Measurements from ENCODE around the gene CRMP1. TPM values are rescaled to one million over a fixed set of nuclear protein-coding genes. Genes with fewer than 3 reads are reported as not detected.
"Not testable (repeated sequence)": the region's sequence is repeated elsewhere in the genome, so short reads cannot be mapped to it uniquely, and the experiment has no call there.

CRMP1 gene
- total and polyA plus RNA-seq, 2 of the 8 experiments (the other 6 are each of a cell fraction or from before 2014, with no cell fraction given) = 120 to 131 TPM

DNA sequence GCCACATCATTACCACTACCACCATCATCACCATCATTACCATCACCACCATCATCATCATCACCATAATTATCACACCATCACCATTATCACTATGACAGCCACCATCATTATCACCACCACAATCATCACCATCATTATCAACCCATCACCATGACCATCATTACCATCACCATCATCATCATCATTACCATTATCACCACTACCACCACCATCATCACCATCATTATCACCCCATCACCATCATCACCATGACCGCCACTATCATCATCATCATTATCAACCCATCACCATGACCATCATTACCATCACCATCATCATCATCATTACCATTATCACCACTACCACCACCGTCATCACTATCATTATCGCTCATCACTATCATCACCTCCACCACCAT lies 36.5 kb downstream of the CRMP1 start:
- H3K79me1 ChIP-seq (ENCODE audit: low read depth, low read length) = peaks cover 11% of the 10 kb centered on the region
- not testable (repeated sequence) for H4K5ac ChIP-seq (ENCODE audit: insufficient read length, low read depth, low read length)
- CTCF ChIA-PET (ENCODE audit: partially characterized antibody) = interaction anchor here (0.9 kb wide), 1 partner anchor 12 kb away, joined by 3 read pairs; no protein-coding TSS in a partner anchor

More for the DNA sequence above, 36.5 kb downstream of the CRMP1 start:
- H3K23ac ChIP-seq (ENCODE audit: insufficient read length); H4K91ac ChIP-seq (replicated peaks; ENCODE audit: insufficient read length, low read length); H3K4me2 ChIP-seq (ENCODE audit: insufficient read depth in 1 of 2, low read depth in 2 of 2, low read length in 2 of 2); H3K27me3 ChIP-seq (replicated peaks in 1 of 4; ENCODE audit: control insufficient read depth in 3 of 4, extremely low read depth in 1 of 4, insufficient read depth in 3 of 4, low read length in 3 of 4); POLR2A ChIA-PET (ENCODE audit: partially characterized antibody); H3K4me3 ChIP-seq (ENCODE audit: extremely low read depth in 1 of 4, insufficient read depth in 2 of 4, low read depth in 3 of 4, low read length in 4 of 4); H2BK20ac ChIP-seq (ENCODE audit: low read length); H2BK12ac ChIP-seq (ENCODE audit: low read depth, low read length); H3K9ac ChIP-seq (replicated peaks in 1 of 4; ENCODE audit: extremely low read depth in 1 of 4, low read depth in 3 of 4, low read length in 3 of 4); H2BK120ac ChIP-seq (replicated peaks; ENCODE audit: low read depth, low read length); H3K9me3 ChIP-seq (ENCODE audit: insufficient read depth in 2 of 2, low read depth in 1 of 2, low read length in 1 of 2); H3K14ac ChIP-seq (ENCODE audit: insufficient read length); H3K4ac ChIP-seq (replicated peaks; ENCODE audit: insufficient read length, low read depth, low read length); H3K18ac ChIP-seq (ENCODE audit: extremely low read depth, low read length); H4K8ac ChIP-seq (ENCODE audit: extremely low read depth, insufficient read depth, low read length); FAIRE-seq; DNase-seq (ENCODE audit: low read depth in 1 of 2, low spot score in 2 of 2); H3K4me1 ChIP-seq (replicated peaks in 1 of 4; ENCODE audit: control insufficient read depth in 3 of 4, insufficient read depth in 4 of 4, low read length in 3 of 4); H3K27ac ChIP-seq (ENCODE audit: low read depth, low read length); H2AK5ac ChIP-seq (ENCODE audit: low read depth, low read length); H2AFZ ChIP-seq (ENCODE audit: low read length); H2BK15ac ChIP-seq (ENCODE audit: low read length); H2BK5ac ChIP-seq (ENCODE audit: low read depth, low read length): not testable (repeated sequence)
- WGBS, 2 experiments (ENCODE audit: extremely low coverage in 1 of 2, insufficient coverage in 1 of 2, insufficient read length in 1 of 2, insufficient replicate concordance in 2 of 2, low coverage in 1 of 2, low lambda C conversion rate in 2 of 2, missing lambda C conversion rate in 1 of 2) = 82% methylated on average over 3 of the region's 3 CpGs; no CpG with 5 or more reads in 1 of the 2 experiments
- H3K23me2 ChIP-seq (ENCODE audit: low read depth, low read length) = peaks cover 13% of the 10 kb centered on the region; the same call in 1 of the 2 replicates
- peak overlapping the region; percentile 90 for H3K56ac ChIP-seq (replicated peaks; ENCODE audit: insufficient read length, low read depth, low read length)
- H3K36me3 ChIP-seq (ENCODE audit: control insufficient read depth in 2 of 4, insufficient read depth in 4 of 4, low read length in 3 of 4) = peaks cover 2 to 46% (median 27%) of the 10 kb centered on the region in 4 experiments; a peak in 7 of 8 replicates
- H3K79me2 ChIP-seq (ENCODE audit: control insufficient read depth in 1 of 2, insufficient read depth in 2 of 2, low read length in 2 of 2) = peaks cover 0 to 25% of the 10 kb centered on the region in 2 experiments
- H4K20me1 ChIP-seq (replicated peaks in 1 of 2; ENCODE audit: control insufficient read depth in 1 of 2, insufficient read depth in 2 of 2, low read length in 2 of 2) = peaks cover 5 to 29% of the 10 kb centered on the region in 2 experiments

Measured in H1 (cell line).